AG10803 (cell line): Measurements from ENCODE around the gene TPRG1.
A peak's percentile ranks its signal among the peaks of the same experiment; 100 is the strongest.

Experiments
- DNase-seq: peaks from one replicate; pipeline ENCODE4 v3.0.0; 2010; ENCODE audit warnings: low read depth
- H3K4me3 ChIP-seq: 2 replicates; pipeline ENCODE4 v1.5.1; 2011; ENCODE audit warnings: mild to moderate bottlenecking, low read length, control low read depth
- CTCF ChIP-seq: conservative IDR thresholded peaks from 2 replicates; pipeline ENCODE4 v1.5.1; 2011; ENCODE audit warnings: mild to moderate bottlenecking, low read length, control low read depth, inconsistent platforms

The TPRG1 gene

GRCh38 chr3:189349772-189350171 is 178.0 kb downstream of the TPRG1 start:
- H3K4me3 ChIP-seq: no peak overlapping the region
- no peak for TF ChIP-seq CTCF
- peak; percentile 56 for DNase-seq

DNA sequence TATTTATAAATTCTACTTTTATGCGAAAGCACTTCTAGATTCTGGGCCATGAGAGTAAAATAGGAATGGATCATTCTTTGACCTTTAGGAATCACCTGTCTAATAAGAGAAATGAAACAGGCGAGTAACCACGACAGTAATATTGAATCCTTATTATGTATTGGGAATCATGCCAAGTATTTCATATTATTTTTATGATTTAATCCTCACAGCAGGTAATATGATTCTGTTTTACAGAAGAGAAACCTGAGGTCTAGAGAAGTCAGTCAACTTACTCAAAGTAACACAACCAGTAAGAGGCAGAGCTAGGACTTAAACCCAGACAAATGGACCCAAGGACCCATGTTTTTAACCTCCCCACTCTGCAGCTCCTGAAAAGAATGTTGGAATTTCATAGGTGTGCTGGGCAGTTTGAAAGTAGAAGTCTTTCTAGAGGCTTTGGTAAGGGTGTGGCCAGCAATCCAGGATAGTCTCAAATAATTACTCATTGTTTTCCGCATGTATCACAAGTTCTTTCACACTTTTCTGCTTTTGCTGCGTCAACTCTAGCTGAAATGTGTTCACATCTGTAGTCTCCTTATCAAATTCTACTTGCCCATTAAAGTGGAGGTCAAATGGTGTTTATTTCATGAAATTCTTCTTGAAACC is 181.7 kb downstream of the TPRG1 start:
- no peak overlapping the region for H3K4me3 ChIP-seq
- DNase-seq: no peak
- no peak for TF ChIP-seq CTCF

- no peak overlapping the region for H3K4me3 ChIP-seq
- no peak for DNase-seq
- TF ChIP-seq CTCF: no peak
These were observed 182.5 kb downstream of the TPRG1 start for GRCh38 chr3:189353988-189354889.

DNA sequence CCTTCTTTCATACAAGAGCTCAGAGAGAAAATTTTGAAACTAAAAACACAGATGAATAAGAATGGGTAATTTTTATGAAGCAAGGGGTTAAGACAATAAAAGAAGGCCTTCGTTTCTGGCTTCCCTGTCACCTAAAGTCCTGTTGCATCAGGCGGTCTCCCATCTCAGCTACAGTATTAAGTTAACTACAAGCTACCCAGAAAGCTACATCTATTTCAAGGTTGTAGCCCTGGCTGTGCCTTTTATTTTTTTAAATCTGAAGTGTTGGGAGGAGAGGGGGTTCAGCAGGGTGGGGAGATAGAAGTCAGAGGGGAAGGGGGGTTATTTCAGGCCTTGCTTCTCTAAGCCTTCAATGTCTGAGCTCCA is 183.3 kb downstream of the TPRG1 start:
- H3K4me3 ChIP-seq: no peak overlapping the region
- no peak for TF ChIP-seq CTCF
- DNase-seq: no peak

DNA sequence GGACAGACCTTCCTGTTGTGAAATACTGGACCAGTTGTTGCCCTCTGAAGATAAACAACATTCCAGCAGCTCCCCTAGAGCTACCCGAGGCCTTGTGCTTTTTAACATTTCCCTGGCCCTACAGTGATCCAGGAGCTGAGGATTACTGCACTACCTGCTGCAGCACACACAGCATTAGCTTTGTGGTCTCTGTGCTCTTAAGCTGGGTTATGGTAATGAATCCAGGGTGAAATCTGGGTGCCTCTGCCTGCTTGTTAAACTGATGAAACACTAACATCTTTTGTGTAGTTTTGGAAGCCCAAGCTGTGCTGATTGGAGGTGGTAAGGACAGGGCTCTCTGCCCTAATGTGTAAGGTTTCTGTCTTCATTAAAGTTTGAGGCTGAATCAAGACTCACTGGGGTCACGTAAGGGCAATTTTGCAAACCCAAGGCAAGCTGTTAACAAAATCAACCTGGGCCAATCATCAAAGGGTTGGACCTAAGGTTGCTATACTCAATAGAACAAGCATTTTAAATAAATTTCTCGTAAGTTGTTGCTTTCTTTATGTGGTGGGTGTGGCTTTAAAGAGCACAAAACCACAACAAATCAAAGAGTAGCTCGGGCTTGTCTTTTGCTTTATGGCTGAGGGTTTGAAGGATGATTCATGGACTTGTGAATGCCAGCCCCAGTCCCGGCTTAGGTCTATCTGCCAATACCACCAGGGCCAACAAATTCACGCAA is 183.9 kb downstream of the TPRG1 start:
- no peak overlapping the region for H3K4me3 ChIP-seq
- TF ChIP-seq CTCF: no peak

GRCh38 chr3:189360291-189360690 is 188.5 kb downstream of the TPRG1 start:
- no peak for DNase-seq
- no peak overlapping the region for H3K4me3 ChIP-seq
- no peak for TF ChIP-seq CTCF

More for the DNA sequence above, 183.9 kb downstream of the TPRG1 start:
- peak; percentile 65 for DNase-seq
